ENCODE measurements around the gene MCU. TPM values are rescaled to one million over a fixed set of nuclear protein-coding genes. Genes with fewer than 3 reads are reported as not detected.
"Not testable (repeated sequence)": the region's sequence is repeated elsewhere in the genome, so short reads cannot be mapped to it uniquely, and the experiment has no call there.

The MCU gene
- total RNA-seq, 1 experiment from 2014 or later: 70.2 TPM

DNA sequence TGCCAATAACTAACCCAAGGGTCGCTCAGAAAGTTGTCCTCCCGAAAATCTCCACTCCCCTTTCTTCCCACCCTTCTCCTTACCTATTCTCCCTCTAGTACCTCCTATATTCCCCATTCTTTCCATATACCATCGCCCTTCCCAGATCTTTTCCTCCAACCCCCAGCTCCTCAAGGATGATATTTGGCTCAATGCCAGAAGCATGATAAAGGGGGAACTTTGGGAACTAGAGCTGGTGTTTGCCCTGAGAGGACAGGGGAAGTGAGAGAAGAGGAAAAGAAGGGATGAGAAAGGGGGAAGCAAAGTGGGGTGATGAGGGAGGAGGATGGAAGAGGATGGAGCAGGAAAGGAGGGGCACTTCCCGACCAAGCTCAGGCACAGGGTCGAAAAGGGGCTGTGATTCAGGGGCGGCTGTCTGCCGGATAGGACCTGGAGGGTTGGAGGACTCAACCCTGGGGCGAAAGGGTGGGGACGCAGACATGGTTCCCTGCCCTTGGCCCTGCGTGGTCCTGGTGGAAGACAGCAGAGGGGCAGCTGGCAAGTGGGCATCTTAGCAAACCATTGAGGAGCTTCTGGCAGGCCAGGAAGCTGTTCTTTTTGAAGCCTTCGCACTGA lies 203.4 kb downstream of the MCU start:
- Mint-ChIP-seq H3K4me1 (ENCODE audit: low read depth, unreplicated experiment) (no peaks in the 10 kb centered on the region), H3K27me3 (ENCODE audit: unreplicated experiment) (no peaks in the 10 kb centered on the region), H3K9me3 (ENCODE audit: low read depth, unreplicated experiment) (no peaks in the 10 kb centered on the region), H3K4me3 (ENCODE audit: low read depth, unreplicated experiment) (no peak overlapping the region), H3K27ac (ENCODE audit: unreplicated experiment) (no peak overlapping the region), H3K36me3 (ENCODE audit: insufficient read depth, unreplicated experiment) (no peaks in the 10 kb centered on the region)
- TF ChIP-seq, protein P1, sequence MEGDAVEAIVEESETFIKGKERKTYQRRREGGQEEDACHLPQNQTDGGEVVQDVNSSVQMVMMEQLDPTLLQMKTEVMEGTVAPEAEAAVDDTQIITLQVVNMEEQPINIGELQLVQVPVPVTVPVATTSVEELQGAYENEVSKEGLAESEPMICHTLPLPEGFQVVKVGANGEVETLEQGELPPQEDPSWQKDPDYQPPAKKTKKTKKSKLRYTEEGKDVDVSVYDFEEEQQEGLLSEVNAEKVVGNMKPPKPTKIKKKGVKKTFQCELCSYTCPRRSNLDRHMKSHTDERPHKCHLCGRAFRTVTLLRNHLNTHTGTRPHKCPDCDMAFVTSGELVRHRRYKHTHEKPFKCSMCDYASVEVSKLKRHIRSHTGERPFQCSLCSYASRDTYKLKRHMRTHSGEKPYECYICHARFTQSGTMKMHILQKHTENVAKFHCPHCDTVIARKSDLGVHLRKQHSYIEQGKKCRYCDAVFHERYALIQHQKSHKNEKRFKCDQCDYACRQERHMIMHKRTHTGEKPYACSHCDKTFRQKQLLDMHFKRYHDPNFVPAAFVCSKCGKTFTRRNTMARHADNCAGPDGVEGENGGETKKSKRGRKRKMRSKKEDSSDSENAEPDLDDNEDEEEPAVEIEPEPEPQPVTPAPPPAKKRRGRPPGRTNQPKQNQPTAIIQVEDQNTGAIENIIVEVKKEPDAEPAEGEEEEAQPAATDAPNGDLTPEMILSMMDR (IDR thresholded peaks at IDR 0.05; ENCODE audit: unreplicated experiment): no peak
- DNase-seq: no peak
- intact Hi-C loops (cut with micrococcal nuclease; ENCODE audit: unreplicated experiment): no loop called here
- CTCF ChIA-PET: no interaction called here
- no TSS peak for BruUV-seq (replicated peaks)

DNA sequence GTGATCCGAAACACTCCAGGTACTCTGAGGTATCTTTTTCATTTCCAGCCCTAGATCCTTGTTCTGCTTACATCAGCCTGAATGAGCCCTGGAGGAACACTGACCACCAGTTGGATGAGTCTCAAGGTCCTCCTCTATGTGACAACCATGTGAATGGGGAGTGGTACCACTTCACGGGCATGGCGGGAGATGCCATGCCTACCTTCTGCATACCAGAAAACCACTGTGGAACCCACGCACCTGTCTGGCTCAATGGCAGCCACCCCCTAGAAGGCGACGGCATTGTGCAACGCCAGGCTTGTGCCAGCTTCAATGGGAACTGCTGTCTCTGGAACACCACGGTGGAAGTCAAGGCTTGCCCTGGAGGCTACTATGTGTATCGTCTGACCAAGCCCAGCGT lies 206.7 kb downstream of the MCU start:
- H3K4me1 Mint-ChIP-seq (ENCODE audit: low read depth, unreplicated experiment): no peaks in the 10 kb centered on the region
- no peaks in the 10 kb centered on the region for H3K27me3 Mint-ChIP-seq (ENCODE audit: unreplicated experiment)
- intact Hi-C loops (cut with micrococcal nuclease; ENCODE audit: unreplicated experiment): no loop called here
- no peaks in the 10 kb centered on the region for H3K9me3 Mint-ChIP-seq (ENCODE audit: low read depth, unreplicated experiment)
- CTCF ChIA-PET: no interaction called here
- no TSS peak for BruUV-seq (replicated peaks)
- no peak for DNase-seq
- H3K36me3 Mint-ChIP-seq (ENCODE audit: insufficient read depth, unreplicated experiment): no peaks in the 10 kb centered on the region
- TF ChIP-seq, protein P1 (IDR thresholded peaks at IDR 0.05; ENCODE audit: unreplicated experiment): no peak
- no peak overlapping the region for H3K4me3 Mint-ChIP-seq (ENCODE audit: low read depth, unreplicated experiment)
- H3K27ac Mint-ChIP-seq (ENCODE audit: unreplicated experiment): no peak overlapping the region

GRCh38 chr10:72899545-72899944 lies 207.6 kb downstream of the MCU start:
- no peaks in the 10 kb centered on the region for H3K27me3 Mint-ChIP-seq (ENCODE audit: unreplicated experiment)
- no peaks in the 10 kb centered on the region for H3K9me3 Mint-ChIP-seq (ENCODE audit: low read depth, unreplicated experiment)
- H3K36me3 Mint-ChIP-seq (ENCODE audit: insufficient read depth, unreplicated experiment): no peaks in the 10 kb centered on the region
- no peaks in the 10 kb centered on the region for H3K4me1 Mint-ChIP-seq (ENCODE audit: low read depth, unreplicated experiment)
- intact Hi-C loops (cut with micrococcal nuclease; ENCODE audit: unreplicated experiment): no loop called here
- H3K4me3 Mint-ChIP-seq (ENCODE audit: low read depth, unreplicated experiment): no peak overlapping the region
- CTCF ChIA-PET: interaction anchor here (0.6 kb wide), 1 partner anchor 92 kb away, joined by 3 read pairs; no protein-coding TSS in a partner anchor
- TF ChIP-seq, protein P1 (IDR thresholded peaks at IDR 0.05; ENCODE audit: unreplicated experiment): no peak
- no peak overlapping the region for H3K27ac Mint-ChIP-seq (ENCODE audit: unreplicated experiment)
- no peak for DNase-seq
- BruUV-seq (replicated peaks): no TSS peak

- H3K4me3 Mint-ChIP-seq (ENCODE audit: low read depth, unreplicated experiment); DNase-seq; H3K27me3 Mint-ChIP-seq (ENCODE audit: unreplicated experiment); intact Hi-C loops (cut with micrococcal nuclease; ENCODE audit: unreplicated experiment); H3K4me1 Mint-ChIP-seq (ENCODE audit: low read depth, unreplicated experiment); BruUV-seq (replicated peaks); H3K27ac Mint-ChIP-seq (ENCODE audit: unreplicated experiment); H3K9me3 Mint-ChIP-seq (ENCODE audit: low read depth, unreplicated experiment); H3K36me3 Mint-ChIP-seq (ENCODE audit: insufficient read depth, unreplicated experiment); CTCF ChIA-PET: not testable (repeated sequence)
Observed at GRCh38 chr10:72903941-72904446, 212.1 kb downstream of the MCU start.

DNA sequence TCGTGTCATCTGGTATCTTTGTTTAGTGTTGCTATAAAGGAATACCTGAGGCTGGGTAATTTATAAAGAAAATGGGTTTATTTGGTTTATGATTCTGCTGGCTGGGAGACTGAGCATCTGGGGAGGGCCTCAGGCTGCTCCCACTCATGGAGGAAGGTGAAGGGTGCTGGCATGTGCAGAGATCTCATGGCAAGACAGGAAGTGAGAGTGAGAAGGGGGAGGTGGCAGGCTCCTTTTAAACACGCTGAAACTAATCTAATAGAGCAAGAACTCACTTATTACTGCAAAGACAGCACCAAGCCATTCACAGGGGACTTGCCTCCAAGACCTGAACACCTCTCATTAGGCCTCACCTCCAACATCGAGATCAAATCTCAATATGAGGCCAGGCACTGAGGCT lies 212.9 kb downstream of the MCU start:
- no peaks in the 10 kb centered on the region for H3K9me3 Mint-ChIP-seq (ENCODE audit: low read depth, unreplicated experiment)
- no peaks in the 10 kb centered on the region for H3K27me3 Mint-ChIP-seq (ENCODE audit: unreplicated experiment)
- H3K27ac Mint-ChIP-seq (ENCODE audit: unreplicated experiment): no peak overlapping the region
- TF ChIP-seq, protein P1 (IDR thresholded peaks at IDR 0.05; ENCODE audit: unreplicated experiment): no peak
- H3K4me1 Mint-ChIP-seq (ENCODE audit: low read depth, unreplicated experiment): no peaks in the 10 kb centered on the region
- intact Hi-C loops (cut with micrococcal nuclease; ENCODE audit: unreplicated experiment): no loop called here
- no peak for DNase-seq
- BruUV-seq (replicated peaks): no TSS peak
- H3K36me3 Mint-ChIP-seq (ENCODE audit: insufficient read depth, unreplicated experiment): no peaks in the 10 kb centered on the region
- CTCF ChIA-PET: no interaction called here
- no peak overlapping the region for H3K4me3 Mint-ChIP-seq (ENCODE audit: low read depth, unreplicated experiment)

Data from Calu3 (cell line).